Peyer's patch (tissue), 4 donors: ENCODE results near the gene MCAT. TPM values are rescaled to one million over a fixed set of nuclear protein-coding genes. Genes with fewer than 3 reads are reported as not detected.

Experiments
- DNase-seq, 3 donors: peaks; one replicate each; pipeline ENCODE4 v3.0.0-alpha.2; 2017 to 2019
- H3K27ac ChIP-seq, 4 donors: fragments of 200-600 bp; sonication (generic); one replicate each; pipeline ENCODE4 v1.5.1; 2016 to 2019
- H3K27me3 ChIP-seq, 2 donors: fragments of 200-600 bp; sonication (generic); one replicate each; pipeline ENCODE4 v1.5.1; 2019
- H3K36me3 ChIP-seq, 3 donors: fragments of 200-600 bp; sonication (generic); one replicate each; pipeline ENCODE4 v1.5.1; 2016 to 2019
- H3K4me1 ChIP-seq, 4 donors: fragments of 200-600 bp; sonication (generic); one replicate each; pipeline ENCODE4 v1.5.1; 2016 to 2019
- H3K4me3 ChIP-seq, 4 donors: fragments of 200-600 bp; sonication (generic); 1 replicate in 3 of 4; 2 replicates in 1 of 4; pipeline ENCODE4 v1.5.1; 2016 to 2019; ENCODE audit warnings: mild to moderate bottlenecking in 1 of 4
- H3K9me3 ChIP-seq, 4 donors: fragments of 200-600 bp; sonication (generic); one replicate each; pipeline ENCODE4 v1.5.1; 2016 to 2019; ENCODE audit warnings: mild to moderate bottlenecking in 1 of 4
- CTCF ChIP-seq, 6 experiments: fragments of 450-650 bp in 4 of 6; fragments of 200-600 bp in 2 of 6; sonication (generic) in 1 of 6; IDR thresholded peaks; one replicate each; pipeline ENCODE4 v1.5.1; 2017 to 2019; ENCODE audit warnings: antibody characterized with exemption in 6 of 6, mild to moderate bottlenecking in 3 of 6, moderate library complexity in 1 of 6
- POLR2A ChIP-seq, 2 donors: fragments of 450-650 bp; IDR thresholded peaks; one replicate each; pipeline ENCODE4 v1.5.1; 2017; ENCODE audit warnings: antibody characterized with exemption in 2 of 2, mild to moderate bottlenecking in 2 of 2, moderate library complexity in 2 of 2
- total RNA-seq, 4 donors: library from RNA; depleted of rRNA; stranded (reverse); fragments of >200 nt; gene quantifications; one replicate each; pipeline ENCODE4 v1.1.0, GENCODE V29; 2016

Gene MCAT
- total RNA-seq, 4 donors from 2014 or later: 9.1 to 28.5 (median 15.1) TPM

DNA sequence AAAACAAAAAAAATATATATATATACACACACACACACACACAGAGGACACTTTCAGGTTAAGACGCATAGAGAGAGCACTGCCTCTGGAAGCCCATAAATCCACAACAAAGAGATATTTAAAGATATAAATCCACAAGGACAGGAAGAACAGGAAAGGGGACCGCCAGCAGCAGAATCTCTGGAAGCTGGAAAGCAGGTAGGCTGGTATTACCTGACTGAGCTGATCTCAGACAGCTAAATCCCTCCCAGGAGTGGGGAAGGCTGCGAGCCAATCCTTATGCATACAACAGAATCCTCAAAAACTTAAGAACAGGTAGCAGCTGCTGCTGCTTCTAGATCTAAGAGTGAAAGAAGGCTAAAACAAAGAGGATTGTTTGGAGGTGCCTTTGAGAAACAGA is 1.8 kb upstream of the MCAT start:
- DNase-seq: no peak
- TF ChIP-seq POLR2A (IDR thresholded peaks at IDR 0.05) (no peak), CTCF (IDR thresholded peaks at IDR 0.05) (no peak)
- H3K4me3 ChIP-seq: no peak overlapping the region

GRCh38 chr22:43136801-43137200 is 6.4 kb downstream of the MCAT start:
- Histone ChIP-seq H3K9me3 (no peaks in the 10 kb centered on the region), H3K36me3 (peaks cover 0 to 85% (median 0%) of the 10 kb centered on the region in 3 donors), H3K4me1 (peaks cover 0 to 6% (median 0%) of the 10 kb centered on the region in 4 donors), H3K27ac (no peak overlapping the region), H3K4me3 (no peak overlapping the region), H3K27me3 (no peaks in the 10 kb centered on the region)
- TF ChIP-seq POLR2A (IDR thresholded peaks at IDR 0.05) (no peak), CTCF (IDR thresholded peaks at IDR 0.05) (no peak)
- no peak for DNase-seq

More for the DNA sequence above, 1.8 kb upstream of the MCAT start:
- H3K27me3 ChIP-seq: no peaks in the 10 kb centered on the region
- H3K36me3 ChIP-seq: peaks cover 0 to 11% (median 0%) of the 10 kb centered on the region in 3 donors
- peaks cover 0 to 13% (median 9%) of the 10 kb centered on the region in 4 donors for H3K4me1 ChIP-seq
- no peak overlapping the region for H3K27ac ChIP-seq
- no peaks in the 10 kb centered on the region for H3K9me3 ChIP-seq

- peaks cover 0 to under 1% (median 0%) of the 10 kb centered on the region in 4 donors for H3K4me1 ChIP-seq
- no peaks in the 10 kb centered on the region for H3K27me3 ChIP-seq
- no peak overlapping the region for H3K4me3 ChIP-seq
- no peak overlapping the region for H3K27ac ChIP-seq
- no peaks in the 10 kb centered on the region for H3K9me3 ChIP-seq
- TF ChIP-seq CTCF (IDR thresholded peaks at IDR 0.05): peak; percentile 35 to 63 (median 56)
- no peak for TF ChIP-seq POLR2A (IDR thresholded peaks at IDR 0.05)
- DNase-seq: peak; percentile 40 to 77 (median 69)
- H3K36me3 ChIP-seq: peaks cover 0 to 90% (median 0%) of the 10 kb centered on the region in 3 donors
Measured at GRCh38 chr22:43136255-43136654, 6.9 kb downstream of the MCAT start.

DNA sequence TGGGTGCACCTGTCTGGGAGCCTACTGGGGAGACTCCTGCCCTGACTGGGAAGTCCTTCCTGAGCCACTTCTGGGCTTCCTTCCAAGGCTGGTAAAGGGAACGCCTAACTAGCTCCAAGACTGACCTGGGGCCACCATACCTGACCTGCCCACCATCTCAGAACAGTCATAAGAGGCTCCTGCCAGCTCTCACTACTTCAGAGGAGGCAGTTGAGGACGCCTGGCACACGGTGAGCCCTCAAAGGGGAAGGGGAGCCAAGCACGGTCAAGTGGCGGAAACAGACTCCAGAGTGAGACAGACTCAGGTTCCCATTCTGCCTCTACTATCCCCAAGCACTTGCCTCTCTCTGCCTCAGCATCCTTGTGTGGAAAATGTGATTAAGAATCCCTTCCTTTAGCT is 7.6 kb downstream of the MCAT start:
- no peak for DNase-seq
- TF ChIP-seq CTCF (IDR thresholded peaks at IDR 0.05): no peak
- TF ChIP-seq POLR2A (IDR thresholded peaks at IDR 0.05): no peak
- no peaks in the 10 kb centered on the region for H3K27me3 ChIP-seq
- H3K4me3 ChIP-seq: no peak overlapping the region
- no peaks in the 10 kb centered on the region for H3K9me3 ChIP-seq
- no peaks in the 10 kb centered on the region for H3K4me1 ChIP-seq
- H3K27ac ChIP-seq: no peak overlapping the region
- peaks cover 0 to 91% (median 0%) of the 10 kb centered on the region in 3 donors for H3K36me3 ChIP-seq

- H3K9me3 ChIP-seq: no peaks in the 10 kb centered on the region
- TF ChIP-seq CTCF (IDR thresholded peaks at IDR 0.05): no peak
- no peak for TF ChIP-seq POLR2A (IDR thresholded peaks at IDR 0.05)
- peaks cover 0 to 5% (median 0%) of the 10 kb centered on the region in 4 donors for H3K4me1 ChIP-seq
- no peaks in the 10 kb centered on the region for H3K27me3 ChIP-seq
- no peak overlapping the region for H3K27ac ChIP-seq
- DNase-seq: no peak
- H3K36me3 ChIP-seq: peaks cover 0 to 81% (median 0%) of the 10 kb centered on the region in 3 donors
- no peak overlapping the region for H3K4me3 ChIP-seq
Measured at GRCh38 chr22:43134553-43134952, 8.6 kb downstream of the MCAT start.

DNA sequence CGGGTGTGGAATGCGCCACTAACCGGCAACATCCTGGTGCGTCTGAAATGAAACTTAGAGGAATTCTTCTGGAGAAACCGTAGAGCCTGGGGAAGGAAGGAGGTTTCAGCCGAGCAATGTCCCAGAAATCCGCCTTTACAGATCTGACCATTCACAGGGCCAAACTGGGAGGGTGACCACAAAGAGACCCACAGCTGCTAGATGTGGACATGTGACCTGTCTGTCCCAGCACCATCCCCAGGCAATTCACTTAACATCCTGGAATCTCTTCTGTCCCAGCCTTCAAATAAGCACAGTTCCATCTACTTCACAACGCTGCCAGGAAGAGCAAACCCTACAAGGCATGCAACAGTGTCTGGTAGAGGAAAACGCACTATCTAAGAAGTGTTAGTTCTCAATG is 9.8 kb downstream of the MCAT start:
- H3K4me3 ChIP-seq: no peak overlapping the region
- H3K36me3 ChIP-seq: peaks cover 0 to 70% (median 0%) of the 10 kb centered on the region in 3 donors

More for the DNA sequence above, 9.8 kb downstream of the MCAT start:
- no peak for DNase-seq
- Histone ChIP-seq H3K27ac (no peak overlapping the region), H3K27me3 (no peaks in the 10 kb centered on the region), H3K4me1 (peaks cover 0 to 16% (median 9%) of the 10 kb centered on the region in 4 donors), H3K9me3 (no peaks in the 10 kb centered on the region)
- TF ChIP-seq CTCF (IDR thresholded peaks at IDR 0.05) (no peak), POLR2A (IDR thresholded peaks at IDR 0.05) (no peak)
